Smooth muscle cell (in vitro differentiated cells): ENCODE data around the gene MCOLN1. TPM values are rescaled to one million over a fixed set of nuclear protein-coding genes. Genes with fewer than 3 reads are reported as not detected.

Source experiments
- DNase-seq: peaks from one replicate; lab custom pipeline; 2025; ENCODE audit not compliant: unreplicated experiment; lab: John Stamatoyannopoulos, UW
- H2AFZ ChIP-seq: fragments of 200-600 bp; sonication (generic); 2 replicates; pipeline ENCODE4 v1.6.0; 2016; ENCODE audit warnings: antibody characterized with exemption, low read depth, mild to moderate bottlenecking
- H3F3A ChIP-seq: fragments of 200-600 bp; sonication (generic); 2 replicates; pipeline ENCODE4 v1.6.0; 2017; ENCODE audit warnings: antibody characterized with exemption, low read depth
- H3K27ac ChIP-seq: fragments of 200-600 bp; sonication (generic); 2 replicates; pipeline ENCODE4 v1.5.1; 2016; ENCODE audit warnings: low read depth, mild to moderate bottlenecking
- H3K27me3 ChIP-seq: fragments of 200-600 bp; sonication (generic); 2 replicates; pipeline ENCODE4 v1.6.1; 2016; ENCODE audit warnings: low read depth, mild to moderate bottlenecking
- H3K36me3 ChIP-seq: fragments of 200-600 bp; sonication (generic); 2 replicates; pipeline ENCODE4 v1.5.1; 2016; ENCODE audit warnings: low read depth
- H3K4me1 ChIP-seq: fragments of 200-600 bp; sonication (generic); 2 replicates; pipeline ENCODE4 v1.5.1; 2016; ENCODE audit warnings: low read depth
- H3K4me2 ChIP-seq: fragments of 200-600 bp; sonication (generic); 2 replicates; pipeline ENCODE4 v1.6.0; 2016; ENCODE audit warnings: mild to moderate bottlenecking
- H3K4me3 ChIP-seq: fragments of 200-600 bp; sonication (generic); 2 replicates; pipeline ENCODE4 v1.5.1; 2016; ENCODE audit warnings: mild to moderate bottlenecking
- H3K79me2 ChIP-seq: fragments of 200-600 bp; sonication (generic); 2 replicates; pipeline ENCODE4 v1.6.0; 2016; ENCODE audit warnings: low read depth, mild to moderate bottlenecking
- H3K9ac ChIP-seq: fragments of 200-600 bp; sonication (generic); 2 replicates; pipeline ENCODE4 v1.6.0; 2016; ENCODE audit warnings: low read depth
- H3K9me3 ChIP-seq: fragments of 200-600 bp; sonication (generic); replicated peaks from 2 replicates; pipeline ENCODE4 v1.5.1; 2016; ENCODE audit warnings: low read depth
- H4K20me1 ChIP-seq: fragments of 200-600 bp; sonication (generic); 2 replicates; pipeline ENCODE4 v1.6.0; 2016; ENCODE audit warnings: low read depth
- WGBS: methylation state at CpG from one replicate; pipeline ENCODE4 v1.1.7; 2016; ENCODE audit warnings: low lambda C conversion rate; 5-methylcytosine and 5-hydroxymethylcytosine counted together
- polyA plus RNA-seq: library from polyadenylated mRNA; unstranded; fragments of >200 nt; fragmentation: Nextera tagmentation; extraction: Ambion mirVana; gene quantifications from 2 replicates; pipeline ENCODE4 v1.2.1, GENCODE V29; 2016
- total RNA-seq: library from RNA; depleted of rRNA; stranded (reverse); fragments of >200 nt; gene quantifications from 2 replicates; pipeline ENCODE4 v1.2.3, GENCODE V29; 2014
- TF ChIP-seq, protein P1 (sequence below): fragments of 200-600 bp; sonication (generic); IDR thresholded peaks from 2 replicates; pipeline ENCODE4 v1.5.1; 2017; ENCODE audit warnings: borderline replicate concordance, mild to moderate bottlenecking, antibody characterized with exemption; ENCODE audit not compliant: insufficient read depth, poor library complexity, severe bottlenecking

Gene MCOLN1
- total and polyA plus RNA-seq, 2 experiments from 2014 or later = 9.8 to 19.2 TPM

DNA sequence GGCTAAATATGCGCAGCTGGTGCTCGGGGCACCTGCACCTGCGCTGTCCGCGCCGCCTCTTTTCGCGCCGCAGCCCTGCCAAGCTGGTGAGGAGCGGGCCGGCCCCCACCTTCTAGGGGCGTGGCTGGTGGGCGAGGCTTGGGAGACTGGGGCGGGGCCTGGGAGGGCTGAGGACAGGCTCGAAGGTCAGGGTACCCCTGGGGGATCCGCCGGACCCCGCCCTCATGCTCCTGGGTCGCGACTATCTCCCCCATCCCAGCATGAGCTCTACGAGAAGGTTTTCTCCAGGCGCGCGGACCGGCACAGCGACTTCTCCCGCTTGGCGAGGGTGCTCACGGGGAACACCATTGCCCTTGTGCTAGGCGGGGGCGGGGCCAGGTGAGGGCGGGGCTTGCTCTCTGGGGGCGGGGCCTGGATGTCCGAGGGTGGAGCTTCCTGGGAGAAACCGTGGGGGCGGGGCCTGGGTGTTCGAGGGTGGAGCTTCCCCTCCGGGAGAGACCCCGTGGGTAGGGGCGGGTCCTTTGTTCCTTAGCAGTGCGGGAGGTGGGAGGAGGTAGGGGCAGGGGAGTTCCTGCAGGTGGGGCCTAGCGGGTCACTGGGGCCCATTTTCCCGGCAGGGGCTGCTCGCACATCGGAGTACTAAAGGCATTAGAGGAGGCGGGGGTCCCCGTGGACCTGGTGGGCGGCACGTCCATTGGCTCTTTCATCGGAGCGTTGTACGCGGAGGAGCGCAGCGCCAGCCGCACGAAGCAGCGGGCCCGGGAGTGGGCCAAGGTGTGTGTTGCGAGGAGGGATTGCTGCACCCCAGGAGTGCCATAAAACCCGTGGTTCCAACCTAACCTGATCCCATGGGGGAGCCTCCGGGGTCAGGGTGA lies 32.8 kb downstream of the MCOLN1 start:
- TF ChIP-seq, protein P1, sequence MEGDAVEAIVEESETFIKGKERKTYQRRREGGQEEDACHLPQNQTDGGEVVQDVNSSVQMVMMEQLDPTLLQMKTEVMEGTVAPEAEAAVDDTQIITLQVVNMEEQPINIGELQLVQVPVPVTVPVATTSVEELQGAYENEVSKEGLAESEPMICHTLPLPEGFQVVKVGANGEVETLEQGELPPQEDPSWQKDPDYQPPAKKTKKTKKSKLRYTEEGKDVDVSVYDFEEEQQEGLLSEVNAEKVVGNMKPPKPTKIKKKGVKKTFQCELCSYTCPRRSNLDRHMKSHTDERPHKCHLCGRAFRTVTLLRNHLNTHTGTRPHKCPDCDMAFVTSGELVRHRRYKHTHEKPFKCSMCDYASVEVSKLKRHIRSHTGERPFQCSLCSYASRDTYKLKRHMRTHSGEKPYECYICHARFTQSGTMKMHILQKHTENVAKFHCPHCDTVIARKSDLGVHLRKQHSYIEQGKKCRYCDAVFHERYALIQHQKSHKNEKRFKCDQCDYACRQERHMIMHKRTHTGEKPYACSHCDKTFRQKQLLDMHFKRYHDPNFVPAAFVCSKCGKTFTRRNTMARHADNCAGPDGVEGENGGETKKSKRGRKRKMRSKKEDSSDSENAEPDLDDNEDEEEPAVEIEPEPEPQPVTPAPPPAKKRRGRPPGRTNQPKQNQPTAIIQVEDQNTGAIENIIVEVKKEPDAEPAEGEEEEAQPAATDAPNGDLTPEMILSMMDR = no peak
- Histone ChIP-seq H3K27me3 (no peaks in the 10 kb centered on the region), H3K4me1 (no peaks in the 10 kb centered on the region), H3F3A (no peaks in the 10 kb centered on the region), H3K27ac (no peak overlapping the region), H3K4me2 (no peak overlapping the region), H3K4me3 (no peak overlapping the region), H3K9ac (no peak overlapping the region), H4K20me1 (no peaks in the 10 kb centered on the region), H2AFZ (no peak overlapping the region), H3K9me3 (no peaks in the 10 kb centered on the region), H3K36me3 (no peaks in the 10 kb centered on the region), H3K79me2 (no peaks in the 10 kb centered on the region)
- WGBS = 92% methylated on average over 27 of the region's 62 CpGs
- no peak for DNase-seq

DNA sequence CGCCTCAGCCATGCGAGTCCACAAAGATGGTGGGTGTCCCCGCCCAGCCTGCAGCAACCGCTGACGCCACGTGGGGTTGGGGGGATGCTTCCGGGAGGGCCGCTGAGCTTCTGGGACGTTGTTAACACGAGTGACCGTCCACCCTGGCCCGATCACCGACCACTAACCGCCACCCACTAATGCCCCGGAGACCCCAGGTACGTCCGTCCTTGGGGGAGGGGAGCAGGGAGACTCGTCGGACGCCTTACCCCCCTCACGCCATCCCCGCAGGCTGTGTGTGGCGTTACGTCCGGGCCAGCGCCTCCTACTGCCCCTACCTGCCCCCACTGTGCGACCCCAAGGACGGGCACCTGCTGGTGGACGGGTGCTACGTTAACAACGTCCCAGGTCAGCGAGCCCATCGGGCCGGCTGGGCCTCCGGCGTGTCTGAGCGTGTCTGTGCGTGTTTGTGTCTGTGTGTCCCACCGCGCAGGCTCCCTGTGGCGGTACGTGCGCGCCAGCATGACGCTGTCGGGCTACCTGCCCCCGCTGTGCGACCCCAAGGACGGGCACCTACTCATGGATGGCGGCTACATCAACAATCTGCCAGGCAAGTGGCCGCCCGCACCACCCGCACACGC lies 34.4 kb downstream of the MCOLN1 start:
- H3K4me3 ChIP-seq = no peak overlapping the region
- no peaks in the 10 kb centered on the region for H3K27me3 ChIP-seq
- H3K36me3 ChIP-seq = no peaks in the 10 kb centered on the region
- TF ChIP-seq, protein P1 = no peak
- no peak overlapping the region for H2AFZ ChIP-seq
- no peaks in the 10 kb centered on the region for H3K9me3 ChIP-seq
- no peak overlapping the region for H3K9ac ChIP-seq
- no peak overlapping the region for H3K4me2 ChIP-seq
- no peaks in the 10 kb centered on the region for H3F3A ChIP-seq
- no peaks in the 10 kb centered on the region for H4K20me1 ChIP-seq
- no peaks in the 10 kb centered on the region for H3K79me2 ChIP-seq
- no peak for DNase-seq
- 98% methylated on average over 45 of the region's 54 CpGs for WGBS
- H3K27ac ChIP-seq = no peak overlapping the region
- H3K4me1 ChIP-seq = no peaks in the 10 kb centered on the region

DNA sequence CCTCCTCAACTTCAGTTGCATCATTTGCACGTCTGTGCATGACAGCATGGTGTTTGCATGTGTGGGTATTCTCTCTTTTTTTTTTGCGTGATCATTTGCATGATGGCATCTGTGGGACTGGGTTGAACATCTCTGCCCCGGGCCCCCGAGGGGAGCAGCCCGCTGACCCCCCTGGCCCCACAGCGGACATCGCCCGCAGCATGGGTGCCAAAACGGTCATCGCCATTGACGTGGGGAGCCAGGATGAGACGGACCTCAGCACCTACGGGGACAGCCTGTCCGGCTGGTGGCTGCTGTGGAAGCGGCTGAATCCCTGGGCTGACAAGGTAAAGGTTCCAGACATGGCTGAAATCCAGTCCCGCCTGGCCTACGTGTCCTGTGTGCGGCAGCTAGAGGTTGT lies 36.2 kb downstream of the MCOLN1 start:
- Histone ChIP-seq H3K4me3 (no peak overlapping the region), H3K4me2 (no peak overlapping the region), H3K27me3 (no peaks in the 10 kb centered on the region), H3K36me3 (no peaks in the 10 kb centered on the region), H3F3A (no peaks in the 10 kb centered on the region), H2AFZ (no peak overlapping the region), H3K9me3 (no peaks in the 10 kb centered on the region), H3K9ac (no peak overlapping the region), H3K4me1 (no peaks in the 10 kb centered on the region), H4K20me1 (no peaks in the 10 kb centered on the region), H3K27ac (no peak overlapping the region), H3K79me2 (no peaks in the 10 kb centered on the region)
- WGBS = 98% methylated on average over 15 of the region's 18 CpGs
- no peak for DNase-seq
- TF ChIP-seq, protein P1 = no peak
